ENCODE measurements around the gene RNF32. TPM values are rescaled to one million over a fixed set of nuclear protein-coding genes. Genes with fewer than 3 reads are reported as not detected.

Gene RNF32
- polyA plus RNA-seq (2013, experiment 1 of 2): 0.75 TPM
- 1.0 TPM for polyA plus RNA-seq (2013, experiment 2 of 2)

GRCh38 chr7:156640257-156640948 lies at the start of gene RNF32:
TSS of gene RNF32 (plus strand) at chr7:156640774. CDS start at chr7:156643878, 3,104 bp downstream.
- Histone ChIP-seq H3K9me3 (ENCODE audit: insufficient read depth, low read depth, low read length) (no peaks in the 10 kb centered on the region), H3K27me3 (ENCODE audit: insufficient read depth, low read length) (peaks cover 18% of the 10 kb centered on the region), H3K36me3 (ENCODE audit: insufficient read depth, low read length) (no peaks in the 10 kb centered on the region), H3K4me3 (ENCODE audit: low read length) (peak within 1 kb of the TSS; percentile 86), H3K27ac (ENCODE audit: low read depth, low read length) (peak within 1 kb of the TSS; percentile 69; the same call in 1 of the 2 replicates), H3K4me1 (ENCODE audit: insufficient read depth, low read length) (0 out of 2 replicates have a peak, but pooled peaks cover 5% of the 10 kb centered on the region), H3K9ac (ENCODE audit: low read depth, low read length) (peak within 1 kb of the TSS; percentile 82)
- 12% methylated on average over 85 of the region's 85 CpGs for WGBS

- no peaks in the 10 kb centered on the region for H3K4me1 ChIP-seq (ENCODE audit: insufficient read depth, low read length)
- H3K27me3 ChIP-seq (ENCODE audit: insufficient read depth, low read length): peaks cover 2% of the 10 kb centered on the region; the same call in 1 of the 2 replicates
- no peak overlapping the region for H3K9ac ChIP-seq (ENCODE audit: low read depth, low read length)
- no peaks in the 10 kb centered on the region for H3K9me3 ChIP-seq (ENCODE audit: insufficient read depth, low read depth, low read length)
- 91% methylated on average over 4 of the region's 4 CpGs for WGBS
- H3K27ac ChIP-seq (ENCODE audit: low read depth, low read length): no peak overlapping the region
- no peak overlapping the region for H3K4me3 ChIP-seq (ENCODE audit: low read length)
- no peaks in the 10 kb centered on the region for H3K36me3 ChIP-seq (ENCODE audit: insufficient read depth, low read length)
Measured at GRCh38 chr7:156592155-156592884, 48.3 kb upstream of the RNF32 start.

GRCh38 chr7:156594283-156595080 lies 46.1 kb upstream of the RNF32 start:
- Histone ChIP-seq H3K36me3 (ENCODE audit: insufficient read depth, low read length) (no peaks in the 10 kb centered on the region), H3K9ac (ENCODE audit: low read depth, low read length) (no peak overlapping the region), H3K27ac (ENCODE audit: low read depth, low read length) (no peak overlapping the region), H3K9me3 (ENCODE audit: insufficient read depth, low read depth, low read length) (no peaks in the 10 kb centered on the region), H3K27me3 (ENCODE audit: insufficient read depth, low read length) (no peaks in the 10 kb centered on the region), H3K4me1 (ENCODE audit: insufficient read depth, low read length) (no peaks in the 10 kb centered on the region), H3K4me3 (ENCODE audit: low read length) (no peak overlapping the region)
- 92% methylated on average over 4 of the region's 6 CpGs for WGBS

- Histone ChIP-seq H3K27me3 (ENCODE audit: insufficient read depth, low read length) (no peaks in the 10 kb centered on the region), H3K36me3 (ENCODE audit: insufficient read depth, low read length) (no peaks in the 10 kb centered on the region), H3K27ac (ENCODE audit: low read depth, low read length) (no peak overlapping the region), H3K9me3 (ENCODE audit: insufficient read depth, low read depth, low read length) (no peaks in the 10 kb centered on the region), H3K4me1 (ENCODE audit: insufficient read depth, low read length) (peaks cover 20% of the 10 kb centered on the region; the same call in 1 of the 2 replicates), H3K9ac (ENCODE audit: low read depth, low read length) (no peak overlapping the region), H3K4me3 (ENCODE audit: low read length) (no peak overlapping the region)
- WGBS: 97% methylated on average over 7 of the region's 8 CpGs
Measured at GRCh38 chr7:156600496-156600895, 40.1 kb upstream of the RNF32 start.

- Histone ChIP-seq H3K4me3 (ENCODE audit: low read length) (no peak overlapping the region), H3K9me3 (ENCODE audit: insufficient read depth, low read depth, low read length) (no peaks in the 10 kb centered on the region), H3K27ac (ENCODE audit: low read depth, low read length) (no peak overlapping the region), H3K36me3 (ENCODE audit: insufficient read depth, low read length) (no peaks in the 10 kb centered on the region), H3K4me1 (ENCODE audit: insufficient read depth, low read length) (peaks cover 20% of the 10 kb centered on the region; the same call in 1 of the 2 replicates), H3K9ac (ENCODE audit: low read depth, low read length) (no peak overlapping the region), H3K27me3 (ENCODE audit: insufficient read depth, low read length) (no peaks in the 10 kb centered on the region)
- WGBS: 90% methylated on average over 4 of the region's 4 CpGs
Measured at GRCh38 chr7:156602283-156602682, 38.3 kb upstream of the RNF32 start.

- Histone ChIP-seq H3K9ac (ENCODE audit: low read depth, low read length) (no peak overlapping the region), H3K9me3 (ENCODE audit: insufficient read depth, low read depth, low read length) (no peaks in the 10 kb centered on the region), H3K4me3 (ENCODE audit: low read length) (no peak overlapping the region), H3K4me1 (ENCODE audit: insufficient read depth, low read length) (peaks cover 20% of the 10 kb centered on the region; the same call in 1 of the 2 replicates), H3K27ac (ENCODE audit: low read depth, low read length) (no peak overlapping the region), H3K36me3 (ENCODE audit: insufficient read depth, low read length) (no peaks in the 10 kb centered on the region), H3K27me3 (ENCODE audit: insufficient read depth, low read length) (no peaks in the 10 kb centered on the region)
- WGBS: 90% methylated on average over 6 of the region's 6 CpGs
Measured at GRCh38 chr7:156603011-156603410, 37.6 kb upstream of the RNF32 start.

- H3K9ac ChIP-seq (ENCODE audit: low read depth, low read length): no peak overlapping the region
- no peaks in the 10 kb centered on the region for H3K27me3 ChIP-seq (ENCODE audit: insufficient read depth, low read length)
- H3K36me3 ChIP-seq (ENCODE audit: insufficient read depth, low read length): no peaks in the 10 kb centered on the region
- peaks cover 20% of the 10 kb centered on the region; the same call in 1 of the 2 replicates for H3K4me1 ChIP-seq (ENCODE audit: insufficient read depth, low read length)
- H3K9me3 ChIP-seq (ENCODE audit: insufficient read depth, low read depth, low read length): no peaks in the 10 kb centered on the region
- no peak overlapping the region for H3K4me3 ChIP-seq (ENCODE audit: low read length)
- no peak overlapping the region for H3K27ac ChIP-seq (ENCODE audit: low read depth, low read length)
- WGBS: 84% methylated on average over 7 of the region's 7 CpGs
Measured at GRCh38 chr7:156603629-156604028, 36.9 kb upstream of the RNF32 start.

- Histone ChIP-seq H3K4me1 (ENCODE audit: insufficient read depth, low read length) (peaks cover 20% of the 10 kb centered on the region; the same call in 1 of the 2 replicates), H3K27ac (ENCODE audit: low read depth, low read length) (no peak overlapping the region), H3K9me3 (ENCODE audit: insufficient read depth, low read depth, low read length) (no peaks in the 10 kb centered on the region), H3K4me3 (ENCODE audit: low read length) (no peak overlapping the region), H3K27me3 (ENCODE audit: insufficient read depth, low read length) (no peaks in the 10 kb centered on the region), H3K9ac (ENCODE audit: low read depth, low read length) (no peak overlapping the region), H3K36me3 (ENCODE audit: insufficient read depth, low read length) (no peaks in the 10 kb centered on the region)
- WGBS: 70% methylated on average over 15 of the region's 15 CpGs
Measured at GRCh38 chr7:156604311-156604710, 36.3 kb upstream of the RNF32 start.

GRCh38 chr7:156604836-156605695 lies 35.5 kb upstream of the RNF32 start:
- Histone ChIP-seq H3K36me3 (ENCODE audit: insufficient read depth, low read length) (no peaks in the 10 kb centered on the region), H3K27ac (ENCODE audit: low read depth, low read length) (no peak overlapping the region), H3K9ac (ENCODE audit: low read depth, low read length) (no peak overlapping the region), H3K4me1 (ENCODE audit: insufficient read depth, low read length) (peaks cover 20% of the 10 kb centered on the region; the same call in 1 of the 2 replicates), H3K4me3 (ENCODE audit: low read length) (no peak overlapping the region), H3K27me3 (ENCODE audit: insufficient read depth, low read length) (no peaks in the 10 kb centered on the region), H3K9me3 (ENCODE audit: insufficient read depth, low read depth, low read length) (no peaks in the 10 kb centered on the region)
- 94% methylated on average over 22 of the region's 22 CpGs for WGBS

GRCh38 chr7:156606135-156606534 lies 34.4 kb upstream of the RNF32 start:
- 79% methylated on average over 5 of the region's 5 CpGs for WGBS
- no peaks in the 10 kb centered on the region for H3K36me3 ChIP-seq (ENCODE audit: insufficient read depth, low read length)
- H3K27me3 ChIP-seq (ENCODE audit: insufficient read depth, low read length): no peaks in the 10 kb centered on the region
- no peak overlapping the region for H3K9ac ChIP-seq (ENCODE audit: low read depth, low read length)
- no peaks in the 10 kb centered on the region for H3K9me3 ChIP-seq (ENCODE audit: insufficient read depth, low read depth, low read length)
- no peak overlapping the region for H3K27ac ChIP-seq (ENCODE audit: low read depth, low read length)
- peaks cover 20% of the 10 kb centered on the region; the same call in 1 of the 2 replicates for H3K4me1 ChIP-seq (ENCODE audit: insufficient read depth, low read length)
- H3K4me3 ChIP-seq (ENCODE audit: low read length): no peak overlapping the region
